ENCODE results near the gene ANKRD34A. TPM values are rescaled to one million over a fixed set of nuclear protein-coding genes. Genes with fewer than 3 reads are reported as not detected.
A peak's percentile ranks its signal among the peaks of the same experiment; 100 is the strongest.

The ANKRD34A gene
- total RNA-seq, 6 experiments from 2014 or later: 0.14 to 0.88 (median 0.22) TPM; not detected in 1

GRCh38 chr1:145917595-145917994 is 46.8 kb downstream of the ANKRD34A start:
- peak overlapping the region; percentile 88 to 95 (median 92) for H3K4me3 ChIP-seq
- H3K36me3 ChIP-seq: peaks cover 0 to 23% (median 10%) of the 10 kb centered on the region in 4 donors
- no peaks in the 10 kb centered on the region for H3K27me3 ChIP-seq
- ATAC-seq (no peak), DNase-seq (no peak)
- WGBS (ENCODE audit: insufficient coverage, low coverage, low lambda C conversion rate, missing lambda C conversion rate): 56% methylated on average over 5 of the region's 5 CpGs
- peak overlapping the region in 2 of 3 donors; percentile 73 to 91 for H3K27ac ChIP-seq
- TF ChIP-seq CTCF (IDR thresholded peaks at IDR 0.05) (no peak), POLR2A (IDR thresholded peaks at IDR 0.05) (no peak)
- no peaks in the 10 kb centered on the region for H3K9me3 ChIP-seq
- intact Hi-C loops (cut with DNase I): no loop called here
- peaks cover 0 to 15% (median 6%) of the 10 kb centered on the region in 4 donors for H3K4me1 ChIP-seq

- 78% methylated on average over 5 of the region's 5 CpGs for WGBS (ENCODE audit: insufficient coverage, low coverage, low lambda C conversion rate, missing lambda C conversion rate)
- Histone ChIP-seq H3K27ac (no peak overlapping the region), H3K27me3 (no peaks in the 10 kb centered on the region), H3K9me3 (no peaks in the 10 kb centered on the region), H3K36me3 (peaks cover 0 to 32% (median 13%) of the 10 kb centered on the region in 4 donors), H3K4me1 (peaks cover 0 to 15% (median 6%) of the 10 kb centered on the region in 4 donors), H3K4me3 (no peak overlapping the region)
- intact Hi-C loops (cut with DNase I): no loop called here
- ATAC-seq (no peak), DNase-seq (no peak)
- TF ChIP-seq POLR2A (IDR thresholded peaks at IDR 0.05) (no peak), CTCF (IDR thresholded peaks at IDR 0.05) (no peak)
These were observed 47.6 kb downstream of the ANKRD34A start for GRCh38 chr1:145916745-145917144.

GRCh38 chr1:145912128-145912641 is 52.2 kb downstream of the ANKRD34A start:
- 76% methylated on average over 9 of the region's 11 CpGs for WGBS (ENCODE audit: insufficient coverage, low coverage, low lambda C conversion rate, missing lambda C conversion rate)
- intact Hi-C loops (cut with DNase I): no loop called here
- Histone ChIP-seq H3K4me1 (peaks cover 0 to 3% (median 1%) of the 10 kb centered on the region in 4 donors), H3K27me3 (no peaks in the 10 kb centered on the region), H3K9me3 (no peaks in the 10 kb centered on the region), H3K4me3 (no peak overlapping the region), H3K36me3 (peaks cover 0 to 42% (median 14%) of the 10 kb centered on the region in 4 donors), H3K27ac (no peak overlapping the region)
- TF ChIP-seq POLR2A (IDR thresholded peaks at IDR 0.05) (no peak), CTCF (IDR thresholded peaks at IDR 0.05) (no peak)
- no peak for DNase-seq
- no peak for ATAC-seq

Other genes starting within 250 kb of the ANKRD34A start
- 1 to 10 TPM in 2 of 6 experiments, under 1 TPM in 2, not detected in 2; 0.19 to 1.5 (median 0.91) TPM for gene CD160, start 245.1 kb downstream of the ANKRD34A start, total RNA-seq
- gene RNF115, start 140.5 kb downstream of the ANKRD34A start, total RNA-seq: 10 to 100 TPM in 2 of 6 experiments, 1 to 10 TPM in 4; 5.3 to 10.3 (median 8.0) TPM
- gene POLR3C, start 140.4 kb downstream of the ANKRD34A start, total RNA-seq: 10 to 100 TPM in 3 of 6 experiments, 1 to 10 TPM in 3; 7.7 to 17.0 (median 11.2) TPM
- 1 to 10 TPM in 3 of 6 experiments, under 1 TPM in 3; 0.51 to 2.2 (median 1.0) TPM for gene NUDT17, start 118.9 kb downstream of the ANKRD34A start, total RNA-seq
- 1 to 10 TPM; 5.5 to 8.9 (median 6.7) TPM for gene PIAS3, start 105.5 kb downstream of the ANKRD34A start, total RNA-seq
- gene ANKRD35, start 78.7 kb downstream of the ANKRD34A start, total RNA-seq: 1 to 10 TPM; 1.1 to 2.5 (median 1.6) TPM
- gene ITGA10, start 54.5 kb downstream of the ANKRD34A start, total RNA-seq: 1 to 10 TPM in 3 of 6 experiments, under 1 TPM in 3; 0.50 to 2.3 (median 0.85) TPM
- 10 to 100 TPM; 12.3 to 23.0 (median 15.2) TPM for gene PEX11B, start 45.9 kb downstream of the ANKRD34A start, total RNA-seq
- gene RBM8A, start 37.1 kb downstream of the ANKRD34A start, total RNA-seq: 10 to 100 TPM; 41.1 to 68.4 (median 56.3) TPM
- 10 to 100 TPM; 10.6 to 11.9 (median 11.0) TPM for gene LIX1L, start 6.6 kb downstream of the ANKRD34A start, total RNA-seq
- 10 to 100 TPM in 4 of 6 experiments, 1 to 10 TPM in 2; 8.4 to 14.3 (median 11.9) TPM for gene POLR3GL, start 115 bp upstream of the ANKRD34A start, total RNA-seq
- gene TXNIP, start 32.0 kb upstream of the ANKRD34A start, total RNA-seq: 100 to 1,000 TPM in 3 of 6 experiments, 10 to 100 TPM in 3; 56.3 to 398 (median 134) TPM
- gene HJV, start 57.2 kb upstream of the ANKRD34A start, total RNA-seq: 100 to 1,000 TPM in 4 of 6 experiments, 10 to 100 TPM in 2; 53.0 to 215 (median 109) TPM
- 1 to 10 TPM in 4 of 6 experiments, under 1 TPM in 2; 0.56 to 2.1 (median 1.4) TPM for gene NBPF10, start 180.2 kb upstream of the ANKRD34A start, total RNA-seq

Measured in right lobe of liver (tissue), 6 donors.